OCI-LY7 (cell line): Measurements from ENCODE around the gene KCNK13. TPM values are rescaled to one million over a fixed set of nuclear protein-coding genes. Genes with fewer than 3 reads are reported as not detected.
"Not testable (repeated sequence)": the region's sequence is repeated elsewhere in the genome, so short reads cannot be mapped to it uniquely, and the experiment has no call there.

ENCODE experiments used
- BruUV-seq: library from RNA; stranded (reverse); fragments of 400-500 nt; replicated peaks from 2 replicates; lab custom pipeline; 2021; lab: Mats Ljungman, UMichigan
- CTCF ChIA-PET: fragments of 300-600 bp; sonication (Branson Sonifier 250); formaldehyde crosslinking; loops from one replicate; lab custom pipeline; 2022; ENCODE audit warnings: antibody characterized with exemption; ENCODE audit not compliant: unreplicated experiment; lab: Charles Lee
- POLR2A ChIA-PET: fragments of 300-600 bp; sonication (Branson Sonifier 250); formaldehyde crosslinking; loops from one replicate; lab custom pipeline; 2022; ENCODE audit warnings: antibody characterized with exemption; lab: Charles Lee
- DNase-seq: peaks from one replicate; pipeline ENCODE4 v3.0.0-alpha.2; 2015; ENCODE audit warnings: low spot score
- H2AFZ ChIP-seq: fragments of 200-600 bp; sonication (generic), shearing (Covaris generic); 2 replicates; pipeline ENCODE4 v1.6.1; 2014; ENCODE audit warnings: mild to moderate bottlenecking, antibody characterized with exemption, low read length, moderate library complexity
- H3K27ac ChIP-seq: fragments of 200-600 bp; sonication (generic); 2 replicates; pipeline ENCODE4 v1.5.1; 2014; ENCODE audit warnings: mixed run types, low read depth, mild to moderate bottlenecking, moderate library complexity, low read length, inconsistent platforms; ENCODE audit not compliant: poor library complexity, severe bottlenecking
- H3K36me3 ChIP-seq: fragments of 200-600 bp; sonication (generic); 2 replicates; pipeline ENCODE4 v1.6.1; 2014; ENCODE audit warnings: mild to moderate bottlenecking, antibody characterized with exemption, low read length, moderate library complexity, mixed read lengths; ENCODE audit not compliant: insufficient read depth
- H3K4me1 ChIP-seq: fragments of 200-600 bp; sonication (generic); 2 replicates; pipeline ENCODE4 v1.5.1; 2014; ENCODE audit warnings: mild to moderate bottlenecking, low read length; ENCODE audit not compliant: insufficient read depth, poor library complexity, severe bottlenecking
- H3K4me2 ChIP-seq: fragments of 200-600 bp; sonication (generic); 2 replicates; pipeline ENCODE4 v1.6.1; 2014; ENCODE audit warnings: mild to moderate bottlenecking, low read length
- H3K4me3 ChIP-seq: fragments of 200-600 bp; sonication (generic); 2 replicates; pipeline ENCODE4 v1.5.1; 2014; ENCODE audit warnings: mild to moderate bottlenecking, low read depth, low read length; ENCODE audit not compliant: poor library complexity, severe bottlenecking
- H3K79me2 ChIP-seq: fragments of 200-600 bp; sonication (generic); 2 replicates; pipeline ENCODE4 v1.6.1; 2016; ENCODE audit warnings: low read depth, mild to moderate bottlenecking, low read length, moderate library complexity, mixed read lengths; ENCODE audit not compliant: insufficient read depth
- H3K9me2 ChIP-seq: fragments of 200-600 bp; sonication (generic); 2 replicates; pipeline ENCODE4 v1.6.1; 2016; ENCODE audit warnings: mild to moderate bottlenecking, low read length, mixed read lengths; ENCODE audit not compliant: insufficient read depth
- H3K9me3 ChIP-seq: fragments of 200-600 bp; sonication (generic); 2 replicates; pipeline ENCODE4 v1.6.1; 2014; ENCODE audit warnings: mild to moderate bottlenecking, mixed run types, low read length, mixed read lengths
- H4K20me1 ChIP-seq: fragments of 200-600 bp; sonication (generic); 2 replicates; pipeline ENCODE4 v1.6.1; 2014; ENCODE audit warnings: mild to moderate bottlenecking, antibody characterized with exemption, low read length, moderate library complexity, mixed read lengths; ENCODE audit not compliant: insufficient read depth
- EZH2phosphoT487 ChIP-seq: fragments of 200-600 bp; sonication (generic); IDR thresholded peaks from 2 replicates; pipeline ENCODE4 v1.6.1; 2018; ENCODE audit warnings: low read depth, borderline replicate concordance, mild to moderate bottlenecking, mixed run types, antibody characterized with exemption, low read length, moderate library complexity, mixed read lengths
- intact Hi-C: fragments of 100-400 bp; cut with micrococcal nuclease; formaldehyde crosslinking; loops from one replicate; pipeline ENCODE4 v1.10.0; 2022; ENCODE audit not compliant: unreplicated experiment
- total RNA-seq, 2 experiments: library from RNA; depleted of rRNA in 1 of 2; stranded (reverse); fragments of >200 nt in 1 of 2; shearing (Covaris generic) in 1 of 2; gene quantifications; 2 replicates each; pipeline ENCODE4 v1.2.3, GENCODE V29; 2014 to 2022
- TF ChIP-seq, protein P1 (sequence below): fragments of 200-600 bp; sonication (generic); conservative IDR thresholded peaks from 2 replicates; pipeline ENCODE4 v1.5.1; 2014; ENCODE audit warnings: mild to moderate bottlenecking, antibody characterized with exemption, low read length, moderate library complexity, mixed read lengths

Gene KCNK13
- total RNA-seq, 2 experiments from 2014 or later: not detected

DNA sequence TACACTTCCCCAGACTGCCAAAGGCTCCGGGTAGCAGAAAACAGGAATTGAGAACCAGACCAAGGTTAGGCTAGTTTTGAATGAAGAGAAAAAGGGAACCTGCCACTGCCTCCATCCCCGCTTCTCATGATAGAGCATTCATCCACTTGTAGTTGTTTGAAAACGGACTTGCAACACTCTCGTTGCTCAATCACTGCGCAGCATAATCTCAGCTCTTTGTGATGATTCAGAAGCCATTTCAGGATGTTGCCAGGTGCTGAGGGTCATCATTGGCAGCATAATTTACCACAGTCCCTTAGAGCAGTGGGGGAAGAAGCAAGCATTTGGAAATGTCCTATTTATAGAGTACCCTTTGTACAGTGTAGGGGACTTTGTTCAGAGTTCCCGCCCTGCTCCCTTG lies 25.6 kb downstream of the KCNK13 start:
- Histone ChIP-seq H3K4me2 (no peak overlapping the region), H2AFZ (no peak overlapping the region), H3K79me2 (no peaks in the 10 kb centered on the region), H3K4me1 (no peaks in the 10 kb centered on the region), H3K36me3 (no peaks in the 10 kb centered on the region), H3K4me3 (no peak overlapping the region), H3K9me2 (no peaks in the 10 kb centered on the region), H4K20me1 (no peaks in the 10 kb centered on the region), H3K27ac (no peak overlapping the region), H3K9me3 (no peaks in the 10 kb centered on the region)
- CTCF ChIA-PET: no interaction called here
- POLR2A ChIA-PET: no interaction called here
- BruUV-seq: no TSS peak
- no peak for TF ChIP-seq EZH2phosphoT487
- TF ChIP-seq, protein P1, sequence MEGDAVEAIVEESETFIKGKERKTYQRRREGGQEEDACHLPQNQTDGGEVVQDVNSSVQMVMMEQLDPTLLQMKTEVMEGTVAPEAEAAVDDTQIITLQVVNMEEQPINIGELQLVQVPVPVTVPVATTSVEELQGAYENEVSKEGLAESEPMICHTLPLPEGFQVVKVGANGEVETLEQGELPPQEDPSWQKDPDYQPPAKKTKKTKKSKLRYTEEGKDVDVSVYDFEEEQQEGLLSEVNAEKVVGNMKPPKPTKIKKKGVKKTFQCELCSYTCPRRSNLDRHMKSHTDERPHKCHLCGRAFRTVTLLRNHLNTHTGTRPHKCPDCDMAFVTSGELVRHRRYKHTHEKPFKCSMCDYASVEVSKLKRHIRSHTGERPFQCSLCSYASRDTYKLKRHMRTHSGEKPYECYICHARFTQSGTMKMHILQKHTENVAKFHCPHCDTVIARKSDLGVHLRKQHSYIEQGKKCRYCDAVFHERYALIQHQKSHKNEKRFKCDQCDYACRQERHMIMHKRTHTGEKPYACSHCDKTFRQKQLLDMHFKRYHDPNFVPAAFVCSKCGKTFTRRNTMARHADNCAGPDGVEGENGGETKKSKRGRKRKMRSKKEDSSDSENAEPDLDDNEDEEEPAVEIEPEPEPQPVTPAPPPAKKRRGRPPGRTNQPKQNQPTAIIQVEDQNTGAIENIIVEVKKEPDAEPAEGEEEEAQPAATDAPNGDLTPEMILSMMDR: no peak
- intact Hi-C loops: no loop called here
- DNase-seq: no peak

GRCh38 chr14:90088176-90088575 lies 26.4 kb downstream of the KCNK13 start:
- no peaks in the 10 kb centered on the region for H3K36me3 ChIP-seq
- intact Hi-C loops: no loop called here
- TF ChIP-seq, protein P1: no peak
- TF ChIP-seq EZH2phosphoT487: no peak
- no peak for DNase-seq
- H3K9me3 ChIP-seq: no peaks in the 10 kb centered on the region
- H2AFZ ChIP-seq: no peak overlapping the region
- H3K4me3 ChIP-seq: no peak overlapping the region
- no peaks in the 10 kb centered on the region for H3K79me2 ChIP-seq
- no peaks in the 10 kb centered on the region for H4K20me1 ChIP-seq
- ChIA-PET POLR2A (no interaction called here), CTCF (no interaction called here)
- H3K9me2 ChIP-seq: no peaks in the 10 kb centered on the region
- H3K27ac ChIP-seq: no peak overlapping the region
- H3K4me2 ChIP-seq: no peak overlapping the region
- no TSS peak for BruUV-seq
- no peaks in the 10 kb centered on the region for H3K4me1 ChIP-seq

DNA sequence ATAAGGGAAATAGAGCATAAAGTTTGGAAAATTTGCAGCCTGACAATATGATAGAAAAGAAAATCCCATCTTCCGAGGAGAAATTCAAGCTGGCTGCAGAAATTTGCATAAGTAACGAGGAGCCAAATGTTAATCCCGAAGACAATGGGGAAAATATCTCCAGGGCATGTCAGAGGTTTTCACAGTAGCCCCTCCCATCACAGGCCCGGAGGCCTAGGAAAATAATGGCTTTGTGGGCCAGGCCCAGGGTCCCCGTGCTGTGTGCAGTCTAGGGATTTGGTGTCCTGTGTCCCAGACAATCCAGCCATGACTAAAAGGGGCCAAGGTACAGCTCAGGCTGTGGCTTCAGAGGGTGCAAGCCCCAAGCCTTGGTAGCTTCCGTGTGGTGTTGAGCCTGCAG lies 27.7 kb downstream of the KCNK13 start:
- H2AFZ ChIP-seq, H4K20me1 ChIP-seq, CTCF ChIA-PET, H3K36me3 ChIP-seq, H3K4me2 ChIP-seq, H3K79me2 ChIP-seq, POLR2A ChIA-PET, H3K27ac ChIP-seq, DNase-seq, H3K4me1 ChIP-seq, H3K9me3 ChIP-seq, intact Hi-C loops, H3K4me3 ChIP-seq, H3K9me2 ChIP-seq, BruUV-seq: not testable (repeated sequence)
